GM10847 (cell line): ENCODE data around the gene PUS10.

Experiments used
- POLR2A ChIP-seq: IDR thresholded peaks from 2 replicates; pipeline ENCODE4 v1.6.1; 2011; ENCODE audit not compliant: insufficient read length; ENCODE audit errors: extremely low read depth

PUS10 gene

DNA sequence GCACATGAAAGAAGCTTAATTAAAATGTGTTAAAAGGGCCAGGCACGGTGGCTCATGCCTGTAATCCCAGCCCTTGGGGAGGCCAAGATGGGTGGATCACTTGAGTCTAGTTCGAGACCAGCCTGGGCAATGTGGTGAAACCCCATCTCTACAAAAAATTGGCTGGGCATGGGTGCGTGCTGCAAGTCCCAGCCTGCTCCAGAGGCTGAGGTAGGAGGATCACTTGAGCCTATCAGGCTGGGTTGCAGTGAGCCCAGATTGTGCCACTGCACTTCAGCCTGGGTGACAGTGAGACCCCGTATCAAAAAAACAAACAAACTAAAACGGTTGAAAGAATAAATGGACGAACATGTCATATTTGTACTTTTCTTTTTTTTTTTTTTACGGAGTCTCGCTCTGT lies 110.7 kb downstream of the PUS10 start:
- TF ChIP-seq POLR2A = no peak

- no peak for TF ChIP-seq POLR2A
Measured at GRCh38 chr2:60906395-60906794, 111.7 kb downstream of the PUS10 start.

- no peak for TF ChIP-seq POLR2A
Measured at GRCh38 chr2:60899892-60900249, 118.2 kb downstream of the PUS10 start.

DNA sequence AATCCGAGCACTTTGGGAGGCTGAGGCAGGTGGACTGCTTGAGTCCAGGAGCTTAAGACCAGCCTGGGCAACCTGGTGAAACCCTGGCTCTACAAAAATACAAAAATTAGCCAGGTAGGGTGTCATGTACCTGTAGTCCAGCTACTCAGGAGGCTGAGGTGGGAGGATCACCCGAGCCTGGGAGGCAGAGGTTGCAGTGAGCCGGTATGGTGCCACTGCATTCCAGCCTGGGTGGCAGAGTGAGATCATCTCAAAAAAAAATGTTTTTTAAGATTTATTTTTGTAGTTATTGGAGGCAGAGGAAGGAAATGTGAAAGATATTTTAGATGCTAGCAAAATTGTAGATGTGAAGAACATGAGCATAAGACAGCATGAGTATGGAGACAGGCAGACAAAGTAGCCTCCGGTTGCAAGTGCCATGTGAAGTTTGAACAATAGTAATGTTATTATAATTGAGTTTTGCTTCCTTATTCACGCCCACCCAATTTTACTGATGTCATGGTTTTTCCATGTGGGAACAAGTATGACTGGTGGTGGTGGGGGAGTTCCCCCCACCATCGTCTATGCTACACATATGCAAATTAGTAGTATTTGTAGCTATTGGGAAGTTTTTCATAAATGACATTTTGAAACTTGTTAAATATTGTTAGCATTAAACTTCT lies 118.7 kb downstream of the PUS10 start:
- TF ChIP-seq POLR2A = no peak

DNA sequence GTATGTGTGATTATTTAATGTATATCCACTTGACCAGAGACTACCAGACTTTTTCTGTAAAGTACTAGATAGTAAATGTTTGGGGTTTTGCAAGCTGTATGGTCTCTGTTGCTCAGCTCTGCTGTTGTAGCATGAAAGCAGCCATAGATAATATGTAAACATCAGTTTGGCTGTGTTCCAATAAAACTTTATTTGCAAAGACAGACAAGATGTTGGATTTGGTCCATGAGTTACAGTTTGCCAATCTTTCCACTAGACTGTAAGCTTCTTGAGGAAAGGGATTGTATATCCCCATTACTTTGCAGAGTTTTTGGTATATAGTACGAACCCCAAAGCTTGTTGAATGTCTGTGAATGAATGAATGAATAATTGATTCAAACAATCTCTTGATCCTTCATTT lies 119.5 kb downstream of the PUS10 start:
- TF ChIP-seq POLR2A = no peak
